Smooth muscle cell (in vitro differentiated cells): ENCODE results near the gene BRI3. TPM values are rescaled to one million over a fixed set of nuclear protein-coding genes. Genes with fewer than 3 reads are reported as not detected.

Experiments
- DNase-seq: peaks from one replicate; lab custom pipeline; 2025; ENCODE audit not compliant: unreplicated experiment; lab: John Stamatoyannopoulos, UW
- H2AFZ ChIP-seq: fragments of 200-600 bp; sonication (generic); 2 replicates; pipeline ENCODE4 v1.6.0; 2016; ENCODE audit warnings: antibody characterized with exemption, low read depth, mild to moderate bottlenecking
- H3F3A ChIP-seq: fragments of 200-600 bp; sonication (generic); 2 replicates; pipeline ENCODE4 v1.6.0; 2017; ENCODE audit warnings: antibody characterized with exemption, low read depth
- H3K27ac ChIP-seq: fragments of 200-600 bp; sonication (generic); 2 replicates; pipeline ENCODE4 v1.5.1; 2016; ENCODE audit warnings: low read depth, mild to moderate bottlenecking
- H3K27me3 ChIP-seq: fragments of 200-600 bp; sonication (generic); 2 replicates; pipeline ENCODE4 v1.6.1; 2016; ENCODE audit warnings: low read depth, mild to moderate bottlenecking
- H3K36me3 ChIP-seq: fragments of 200-600 bp; sonication (generic); 2 replicates; pipeline ENCODE4 v1.5.1; 2016; ENCODE audit warnings: low read depth
- H3K4me1 ChIP-seq: fragments of 200-600 bp; sonication (generic); 2 replicates; pipeline ENCODE4 v1.5.1; 2016; ENCODE audit warnings: low read depth
- H3K4me2 ChIP-seq: fragments of 200-600 bp; sonication (generic); 2 replicates; pipeline ENCODE4 v1.6.0; 2016; ENCODE audit warnings: mild to moderate bottlenecking
- H3K4me3 ChIP-seq: fragments of 200-600 bp; sonication (generic); 2 replicates; pipeline ENCODE4 v1.5.1; 2016; ENCODE audit warnings: mild to moderate bottlenecking
- H3K79me2 ChIP-seq: fragments of 200-600 bp; sonication (generic); 2 replicates; pipeline ENCODE4 v1.6.0; 2016; ENCODE audit warnings: low read depth, mild to moderate bottlenecking
- H3K9ac ChIP-seq: fragments of 200-600 bp; sonication (generic); 2 replicates; pipeline ENCODE4 v1.6.0; 2016; ENCODE audit warnings: low read depth
- H3K9me3 ChIP-seq: fragments of 200-600 bp; sonication (generic); replicated peaks from 2 replicates; pipeline ENCODE4 v1.5.1; 2016; ENCODE audit warnings: low read depth
- H4K20me1 ChIP-seq: fragments of 200-600 bp; sonication (generic); 2 replicates; pipeline ENCODE4 v1.6.0; 2016; ENCODE audit warnings: low read depth
- CTCF ChIP-seq: fragments of 200-600 bp; sonication (generic); IDR thresholded peaks from 2 replicates; pipeline ENCODE4 v1.5.1; 2017; ENCODE audit warnings: borderline replicate concordance, mild to moderate bottlenecking, antibody characterized with exemption; ENCODE audit not compliant: insufficient read depth, poor library complexity, severe bottlenecking
- WGBS: methylation state at CpG from one replicate; pipeline ENCODE4 v1.1.7; 2016; ENCODE audit warnings: low lambda C conversion rate; 5-methylcytosine and 5-hydroxymethylcytosine counted together
- polyA plus RNA-seq: library from polyadenylated mRNA; unstranded; fragments of >200 nt; fragmentation: Nextera tagmentation; extraction: Ambion mirVana; gene quantifications from 2 replicates; pipeline ENCODE4 v1.2.1, GENCODE V29; 2016
- total RNA-seq: library from RNA; depleted of rRNA; stranded (reverse); fragments of >200 nt; gene quantifications from 2 replicates; pipeline ENCODE4 v1.2.3, GENCODE V29; 2014

The BRI3 gene
- total and polyA plus RNA-seq, 2 experiments from 2014 or later, result 70.1 to 83.0 TPM

GRCh38 chr7:98334081-98334480, 52.6 kb downstream of the BRI3 start:
- no peak for TF ChIP-seq CTCF
- Histone ChIP-seq H3K27ac (peak overlapping the region; percentile 20), H3K4me1 (peaks cover 8% of the 10 kb centered on the region), H3K4me3 (no peak overlapping the region), H3K27me3 (no peaks in the 10 kb centered on the region), H3K9me3 (no peaks in the 10 kb centered on the region), H3K36me3 (no peaks in the 10 kb centered on the region), H2AFZ (no peak overlapping the region), H3K9ac (no peak overlapping the region), H4K20me1 (no peaks in the 10 kb centered on the region), H3F3A (peaks cover 12% of the 10 kb centered on the region), H3K79me2 (peaks cover 15% of the 10 kb centered on the region), H3K4me2 (peak overlapping the region; percentile 71)
- DNase-seq, result no peak
- WGBS, result 11% methylated on average over 1 of the region's 1 CpG

- peaks cover 7% of the 10 kb centered on the region for H3F3A ChIP-seq
- whole genome bisulfite sequencing, result 96% methylated on average over 8 of the region's 8 CpGs
- H3K36me3 ChIP-seq, result no peaks in the 10 kb centered on the region
- no peak for TF ChIP-seq CTCF
- H3K9ac ChIP-seq, result no peak overlapping the region
- no peaks in the 10 kb centered on the region for H4K20me1 ChIP-seq
- H3K27me3 ChIP-seq, result no peaks in the 10 kb centered on the region
- H3K4me2 ChIP-seq, result no peak overlapping the region
- no peaks in the 10 kb centered on the region for H3K9me3 ChIP-seq
- H3K27ac ChIP-seq, result no peak overlapping the region
- no peak overlapping the region for H2AFZ ChIP-seq
- no peaks in the 10 kb centered on the region for H3K4me1 ChIP-seq
- no peak overlapping the region for H3K4me3 ChIP-seq
- DNase-seq, result no peak
- H3K79me2 ChIP-seq, result peaks cover 15% of the 10 kb centered on the region
These were observed 54.0 kb downstream of the BRI3 start for GRCh38 chr7:98335411-98335977.

GRCh38 chr7:98338441-98338840, 57.0 kb downstream of the BRI3 start:
- no peaks in the 10 kb centered on the region for H3K4me1 ChIP-seq
- WGBS, result 96% methylated on average over 6 of the region's 6 CpGs
- H3F3A ChIP-seq, result peaks cover 3% of the 10 kb centered on the region
- H3K4me2 ChIP-seq, result no peak overlapping the region
- H3K79me2 ChIP-seq, result peaks cover 22% of the 10 kb centered on the region
- H4K20me1 ChIP-seq, result peaks cover 12% of the 10 kb centered on the region
- no peaks in the 10 kb centered on the region for H3K36me3 ChIP-seq
- H3K4me3 ChIP-seq, result no peak overlapping the region
- no peaks in the 10 kb centered on the region for H3K27me3 ChIP-seq
- H2AFZ ChIP-seq, result no peak overlapping the region
- H3K9me3 ChIP-seq, result no peaks in the 10 kb centered on the region
- TF ChIP-seq CTCF, result no peak
- no peak overlapping the region for H3K27ac ChIP-seq
- no peak for DNase-seq
- no peak overlapping the region for H3K9ac ChIP-seq

- Histone ChIP-seq H3K4me3 (no peak overlapping the region), H3K4me1 (no peaks in the 10 kb centered on the region), H3K4me2 (no peak overlapping the region), H3K36me3 (no peaks in the 10 kb centered on the region), H4K20me1 (peaks cover 17% of the 10 kb centered on the region), H3K9me3 (no peaks in the 10 kb centered on the region), H3K27ac (no peak overlapping the region), H2AFZ (no peak overlapping the region), H3K79me2 (peaks cover 27% of the 10 kb centered on the region), H3F3A (peaks cover 8% of the 10 kb centered on the region), H3K9ac (no peak overlapping the region), H3K27me3 (no peaks in the 10 kb centered on the region)
- no peak for TF ChIP-seq CTCF
- DNase-seq, result no peak
- 98% methylated on average over 3 of the region's 3 CpGs for WGBS
These were observed 57.6 kb downstream of the BRI3 start for GRCh38 chr7:98339043-98339442.
